Osteocyte (in vitro differentiated cells): Measurements from ENCODE around the gene TRAFD1. TPM values are rescaled to one million over a fixed set of nuclear protein-coding genes. Genes with fewer than 3 reads are reported as not detected.
"Not testable (repeated sequence)": the region's sequence is repeated elsewhere in the genome, so short reads cannot be mapped to it uniquely, and the experiment has no call there.

Source experiments
- DNase-seq: peaks from one replicate; pipeline ENCODE4 v3.0.0; 2021; ENCODE audit warnings: mixed read lengths; ENCODE audit not compliant: unreplicated experiment; ENCODE audit errors: extremely low spot score
- H3K27ac Mint-ChIP-seq: one replicate; pipeline ENCODE4 v1.8.0; 2021; ENCODE audit warnings: mild to moderate bottlenecking, mixed read lengths; ENCODE audit not compliant: unreplicated experiment
- H3K27me3 Mint-ChIP-seq: one replicate; pipeline ENCODE4 v1.8.0; 2021; ENCODE audit warnings: mixed read lengths; ENCODE audit not compliant: unreplicated experiment
- H3K36me3 Mint-ChIP-seq: one replicate; pipeline ENCODE4 v1.8.0; 2021; ENCODE audit warnings: mixed read lengths; ENCODE audit not compliant: unreplicated experiment
- H3K4me1 Mint-ChIP-seq: one replicate; pipeline ENCODE4 v1.8.0; 2021; ENCODE audit warnings: mixed read lengths; ENCODE audit not compliant: unreplicated experiment
- H3K4me3 Mint-ChIP-seq: one replicate; pipeline ENCODE4 v1.8.0; 2021; ENCODE audit warnings: mild to moderate bottlenecking, moderate library complexity, mixed read lengths; ENCODE audit not compliant: unreplicated experiment
- H3K9me3 Mint-ChIP-seq: one replicate; pipeline ENCODE4 v1.8.0; 2021; ENCODE audit warnings: mixed read lengths; ENCODE audit not compliant: unreplicated experiment
- total RNA-seq: library from RNA; stranded (reverse); gene quantifications from 2 replicates; pipeline ENCODE4 v1.2.1, GENCODE V29; 2021
- TF ChIP-seq, protein P1 (sequence below): fragments of 200-600 bp; sonication (generic); IDR thresholded peaks from 2 replicates; pipeline ENCODE4 v1.5.0; 2021; ENCODE audit warnings: antibody characterized with exemption, mild to moderate bottlenecking, moderate library complexity

Gene TRAFD1
- total RNA-seq, 1 donor from 2014 or later, result 34.8 TPM

DNA sequence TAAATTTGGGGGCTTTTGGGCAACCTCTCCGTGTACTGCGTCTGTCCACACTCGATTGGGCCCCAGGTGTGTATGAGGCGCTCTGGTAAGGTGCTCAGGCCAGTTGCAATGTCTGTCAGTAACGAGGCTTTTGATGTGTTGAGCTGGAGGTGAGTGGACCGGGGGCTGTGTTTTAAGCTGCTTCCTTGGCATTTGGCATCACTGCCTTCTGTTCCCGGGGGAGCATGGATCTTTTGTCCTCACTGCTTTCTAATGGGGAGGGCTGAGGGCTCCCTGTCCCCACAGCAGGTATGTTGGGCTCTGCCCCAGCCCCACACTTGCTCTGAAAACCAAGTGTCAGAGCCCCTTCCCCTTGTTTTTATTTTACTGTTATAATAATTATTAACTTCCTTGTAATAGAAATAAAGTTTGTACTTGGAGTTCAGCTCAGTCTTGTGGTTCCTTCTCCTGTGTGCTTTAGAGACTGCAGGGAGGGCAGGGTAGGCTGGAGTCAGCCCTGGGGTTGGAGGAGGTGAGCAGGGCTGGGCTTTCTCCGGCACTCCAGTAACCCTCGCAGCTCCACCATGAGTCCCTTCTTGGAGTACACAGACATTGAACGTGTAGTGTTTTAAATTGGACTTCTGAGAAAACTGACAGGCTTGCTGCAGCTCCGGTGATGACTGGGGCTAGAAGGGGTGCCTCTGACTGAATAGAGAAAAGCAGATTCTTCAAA, 28.0 kb downstream of the TRAFD1 start:
- H3K9me3 Mint-ChIP-seq, result peaks cover 24% of the 10 kb centered on the region
- no peaks in the 10 kb centered on the region for H3K27me3 Mint-ChIP-seq
- H3K27ac Mint-ChIP-seq, result no peak overlapping the region
- peaks cover 2% of the 10 kb centered on the region for H3K4me1 Mint-ChIP-seq
- DNase-seq, result peak; percentile 63
- peaks cover 73% of the 10 kb centered on the region for H3K36me3 Mint-ChIP-seq
- H3K4me3 Mint-ChIP-seq, result no peak overlapping the region
- TF ChIP-seq, protein P1, sequence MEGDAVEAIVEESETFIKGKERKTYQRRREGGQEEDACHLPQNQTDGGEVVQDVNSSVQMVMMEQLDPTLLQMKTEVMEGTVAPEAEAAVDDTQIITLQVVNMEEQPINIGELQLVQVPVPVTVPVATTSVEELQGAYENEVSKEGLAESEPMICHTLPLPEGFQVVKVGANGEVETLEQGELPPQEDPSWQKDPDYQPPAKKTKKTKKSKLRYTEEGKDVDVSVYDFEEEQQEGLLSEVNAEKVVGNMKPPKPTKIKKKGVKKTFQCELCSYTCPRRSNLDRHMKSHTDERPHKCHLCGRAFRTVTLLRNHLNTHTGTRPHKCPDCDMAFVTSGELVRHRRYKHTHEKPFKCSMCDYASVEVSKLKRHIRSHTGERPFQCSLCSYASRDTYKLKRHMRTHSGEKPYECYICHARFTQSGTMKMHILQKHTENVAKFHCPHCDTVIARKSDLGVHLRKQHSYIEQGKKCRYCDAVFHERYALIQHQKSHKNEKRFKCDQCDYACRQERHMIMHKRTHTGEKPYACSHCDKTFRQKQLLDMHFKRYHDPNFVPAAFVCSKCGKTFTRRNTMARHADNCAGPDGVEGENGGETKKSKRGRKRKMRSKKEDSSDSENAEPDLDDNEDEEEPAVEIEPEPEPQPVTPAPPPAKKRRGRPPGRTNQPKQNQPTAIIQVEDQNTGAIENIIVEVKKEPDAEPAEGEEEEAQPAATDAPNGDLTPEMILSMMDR, result no peak

DNA sequence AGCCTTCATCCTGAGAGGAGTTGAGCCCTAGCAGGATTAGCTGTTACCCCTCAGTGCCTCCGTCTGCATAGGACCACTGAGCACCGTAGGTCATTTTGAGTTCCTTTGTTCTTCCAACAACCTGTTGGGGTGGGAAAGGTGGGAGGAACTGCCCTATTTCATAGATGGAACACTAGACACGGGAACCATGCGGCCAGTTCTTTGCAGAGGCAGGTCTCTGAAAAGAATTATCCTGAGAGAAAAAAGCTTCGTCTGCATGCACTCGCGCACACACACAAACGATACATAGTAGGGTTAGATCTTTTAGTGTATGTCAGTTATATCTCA, 28.5 kb downstream of the TRAFD1 start:
- Mint-ChIP-seq H3K4me3 (no peak overlapping the region), H3K27ac (no peak overlapping the region), H3K27me3 (no peaks in the 10 kb centered on the region), H3K9me3 (peaks cover 25% of the 10 kb centered on the region), H3K36me3 (peaks cover 72% of the 10 kb centered on the region), H3K4me1 (no peaks in the 10 kb centered on the region)
- DNase-seq, result peak; percentile 48
- TF ChIP-seq, protein P1, result no peak

DNA sequence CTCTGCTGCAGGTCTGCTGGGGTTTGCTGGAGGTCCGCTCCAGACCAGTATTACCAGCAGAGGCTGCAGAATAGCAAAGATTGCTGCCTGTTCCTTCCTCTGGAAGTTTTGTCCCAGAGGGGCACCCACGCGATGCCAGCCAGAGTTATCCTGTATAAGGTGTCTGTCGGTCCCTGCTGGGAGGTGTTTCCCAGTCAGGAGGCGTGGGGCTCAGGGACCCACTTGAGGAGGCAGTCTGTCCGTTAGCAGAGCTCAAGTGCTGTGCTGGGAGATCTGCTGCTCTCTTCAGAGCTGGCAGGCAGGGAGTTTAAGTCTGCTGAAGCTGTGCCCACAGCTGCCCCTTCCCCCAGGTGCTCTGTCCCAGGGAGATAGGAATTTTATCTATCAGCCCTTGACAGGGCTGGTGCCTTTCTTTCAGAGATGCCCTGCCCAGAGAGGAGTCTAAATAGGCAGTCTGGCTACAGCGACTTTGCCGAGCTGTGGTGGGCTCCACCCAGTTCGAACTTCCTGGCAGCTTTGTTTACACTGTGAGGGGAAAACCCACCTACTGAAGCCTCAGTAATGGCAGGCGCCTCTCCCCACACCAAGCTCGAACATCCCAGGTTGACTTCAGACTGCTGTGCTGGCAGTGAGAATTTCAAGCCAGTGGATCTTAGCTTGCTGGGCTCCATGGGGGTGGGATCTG, 33.2 kb downstream of the TRAFD1 start:
- H3K4me3 Mint-ChIP-seq, H3K27me3 Mint-ChIP-seq, DNase-seq, H3K27ac Mint-ChIP-seq, H3K4me1 Mint-ChIP-seq: not testable (repeated sequence)
- Mint-ChIP-seq H3K36me3 (peaks cover 73% of the 10 kb centered on the region), H3K9me3 (peaks cover 25% of the 10 kb centered on the region)

DNA sequence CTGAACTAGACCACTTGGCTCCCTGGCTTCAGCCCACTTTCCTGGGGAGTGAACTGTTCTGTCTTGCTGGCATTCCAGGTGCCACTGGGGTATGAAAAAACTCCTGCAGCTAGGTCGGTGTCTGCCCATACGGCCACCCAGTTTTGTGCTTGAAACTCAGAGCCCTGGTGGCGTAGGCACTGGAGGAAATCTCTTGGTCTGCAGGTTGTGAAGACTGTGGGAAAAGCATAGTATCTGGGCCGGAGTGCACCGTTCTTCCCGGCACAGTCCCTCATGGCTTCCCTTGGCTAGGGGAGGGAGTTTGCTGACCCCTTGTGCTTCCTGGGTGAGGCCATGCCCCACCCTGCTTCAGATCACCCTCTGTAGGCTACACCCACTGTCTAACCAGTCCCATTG, 33.8 kb downstream of the TRAFD1 start:
- no peak for DNase-seq
- Mint-ChIP-seq H3K4me1 (no peaks in the 10 kb centered on the region), H3K36me3 (peaks cover 69% of the 10 kb centered on the region)

DNA sequence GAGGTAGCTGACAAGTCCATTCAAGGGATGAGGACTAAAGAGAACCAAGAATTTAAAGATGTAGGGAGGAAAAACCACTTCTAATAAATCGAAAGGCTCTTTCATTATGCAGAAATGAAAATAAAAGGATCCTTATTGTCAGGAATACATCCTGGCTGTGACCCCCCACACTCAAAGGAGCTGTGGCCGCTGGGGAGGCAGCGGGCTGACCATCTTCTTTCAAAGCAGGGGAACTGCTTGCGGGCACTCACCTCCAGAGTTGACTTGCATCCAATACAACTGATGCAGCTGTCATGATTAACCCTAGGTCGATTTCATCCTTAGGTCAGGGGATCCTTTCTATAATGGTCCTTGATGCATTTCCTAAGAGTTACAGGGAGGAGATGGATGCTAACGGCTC, 35.3 kb downstream of the TRAFD1 start:
- Mint-ChIP-seq H3K4me3 (no peak overlapping the region), H3K36me3 (peaks cover 61% of the 10 kb centered on the region), H3K9me3 (peaks cover 24% of the 10 kb centered on the region), H3K27me3 (no peaks in the 10 kb centered on the region), H3K4me1 (no peaks in the 10 kb centered on the region), H3K27ac (no peak overlapping the region)
- DNase-seq, result no peak
- TF ChIP-seq, protein P1, result no peak

More for the DNA sequence above, 33.8 kb downstream of the TRAFD1 start:
- H3K4me3 Mint-ChIP-seq, result no peak overlapping the region
- H3K9me3 Mint-ChIP-seq, result peaks cover 25% of the 10 kb centered on the region
- TF ChIP-seq, protein P1, result no peak
- no peaks in the 10 kb centered on the region for H3K27me3 Mint-ChIP-seq
- H3K27ac Mint-ChIP-seq, result no peak overlapping the region
